ENCODE measurements around the gene RIMOC1.

The RIMOC1 gene, protein sequence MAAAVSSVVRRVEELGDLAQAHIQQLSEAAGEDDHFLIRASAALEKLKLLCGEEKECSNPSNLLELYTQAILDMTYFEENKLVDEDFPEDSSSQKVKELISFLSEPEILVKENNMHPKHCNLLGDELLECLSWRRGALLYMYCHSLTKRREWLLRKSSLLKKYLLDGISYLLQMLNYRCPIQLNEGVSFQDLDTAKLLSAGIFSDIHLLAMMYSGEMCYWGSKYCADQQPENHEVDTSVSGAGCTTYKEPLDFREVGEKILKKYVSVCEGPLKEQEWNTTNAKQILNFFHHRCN

DNA sequence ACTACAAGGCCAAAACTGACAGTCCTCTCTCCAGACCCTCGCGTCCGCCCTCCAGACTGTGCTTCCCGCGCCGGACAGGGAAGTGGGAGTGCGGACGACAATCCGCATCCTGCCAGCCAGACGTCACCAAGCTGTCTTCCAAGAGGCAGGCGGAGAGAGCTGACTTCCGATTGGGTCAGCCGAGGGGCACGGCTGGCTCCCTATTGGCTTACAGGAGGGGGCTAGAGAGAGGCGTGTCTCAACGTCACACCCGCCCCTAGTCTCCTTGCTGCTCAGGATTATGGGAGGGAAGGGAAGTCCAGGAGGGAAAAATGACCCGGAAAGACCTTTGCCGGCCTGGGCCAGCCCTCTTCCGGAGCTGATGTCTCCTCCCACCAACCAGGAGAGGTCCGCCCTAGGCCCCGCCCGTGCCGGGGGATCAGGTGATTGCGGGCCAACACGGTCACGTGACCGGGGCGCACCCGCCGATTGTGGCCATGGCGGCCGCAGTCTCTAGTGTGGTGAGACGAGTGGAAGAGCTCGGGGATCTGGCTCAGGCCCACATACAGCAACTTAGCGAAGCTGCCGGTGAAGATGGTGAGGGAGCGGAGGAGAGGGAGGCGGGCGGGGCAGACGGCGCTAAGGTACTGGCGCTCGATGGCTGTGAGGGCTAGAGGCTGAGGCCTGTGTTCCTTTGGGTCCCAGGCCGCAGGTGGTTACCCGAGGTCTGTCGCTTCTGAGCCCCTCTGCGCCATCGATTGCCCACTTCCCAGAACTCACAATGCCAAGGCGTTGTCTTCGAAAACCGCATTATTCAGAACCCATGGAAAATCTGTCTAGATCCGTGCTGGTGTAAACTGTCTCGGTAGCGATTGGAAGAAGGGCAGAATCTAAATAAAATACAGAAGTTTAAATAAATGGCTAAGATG is at the start of gene RIMOC1:
Gene RIMOC1, plus strand, starts transcription at position 453 of the 908 bp plus-strand sequence. Its CDS starts 24 bp downstream, at position 477.
- peak; percentile 96 for DNase-seq (ENCODE audit: low read depth)

DNA sequence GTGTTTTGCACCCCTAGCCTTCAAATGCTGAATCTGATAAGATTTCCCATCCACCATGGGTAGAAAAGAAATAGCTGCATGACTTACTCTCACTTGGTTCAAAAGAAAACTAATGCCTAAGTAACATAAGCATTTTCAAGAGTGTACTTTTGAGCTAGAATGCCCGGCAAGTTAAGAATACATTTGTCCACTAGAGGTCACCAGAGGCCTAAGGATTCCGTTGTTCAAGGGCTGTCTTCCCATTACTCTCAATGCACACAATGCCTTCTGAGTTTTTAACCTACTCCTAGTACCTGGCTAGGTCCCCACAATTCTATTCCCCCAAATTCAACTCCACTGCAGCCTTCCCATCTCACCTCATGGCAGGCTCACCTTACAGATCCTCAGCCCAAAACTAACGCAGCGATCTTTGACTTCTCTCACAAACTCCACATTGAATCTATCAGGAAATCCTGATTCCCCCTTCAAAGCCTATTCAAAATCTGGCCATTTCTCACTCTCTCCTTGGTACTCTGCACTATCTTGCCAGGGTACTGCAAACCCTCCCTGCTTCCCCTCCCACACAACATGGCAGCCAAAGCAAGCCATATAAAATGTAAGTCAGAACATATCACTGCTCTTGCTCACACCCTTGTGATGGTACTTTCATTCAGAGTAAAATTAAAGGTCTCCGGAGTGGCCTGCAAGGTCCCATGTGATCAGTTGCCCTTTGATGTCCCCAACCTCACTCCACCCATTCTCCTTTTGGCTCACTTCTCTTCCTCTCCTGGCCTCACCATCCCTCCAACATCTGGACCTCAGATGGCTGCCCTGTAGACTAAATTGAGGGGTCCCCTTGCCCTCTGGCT is 47.3 kb upstream of the RIMOC1 start:
- peak; percentile 46 for DNase-seq (ENCODE audit: low read depth)

DNA sequence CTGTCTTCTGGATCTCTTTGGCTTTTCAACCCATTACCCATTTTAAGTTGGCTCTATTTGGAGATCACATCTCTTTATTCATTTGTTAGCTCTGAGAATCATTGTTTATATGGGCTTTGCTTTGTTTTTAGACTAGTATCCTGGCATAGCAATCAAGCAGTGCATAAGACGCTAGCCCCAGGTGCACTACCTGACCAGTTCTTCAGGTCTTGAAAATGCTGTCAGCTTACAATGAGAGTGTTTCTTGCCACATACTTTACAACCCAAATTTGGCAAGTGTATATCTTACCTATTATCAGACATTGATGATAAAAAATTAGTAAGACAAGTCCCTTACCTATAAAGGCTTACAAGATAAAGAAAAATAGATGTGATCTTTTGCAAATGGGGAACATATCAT is 46.2 kb upstream of the RIMOC1 start:
- DNase-seq (ENCODE audit: low read depth), result no peak

DNA sequence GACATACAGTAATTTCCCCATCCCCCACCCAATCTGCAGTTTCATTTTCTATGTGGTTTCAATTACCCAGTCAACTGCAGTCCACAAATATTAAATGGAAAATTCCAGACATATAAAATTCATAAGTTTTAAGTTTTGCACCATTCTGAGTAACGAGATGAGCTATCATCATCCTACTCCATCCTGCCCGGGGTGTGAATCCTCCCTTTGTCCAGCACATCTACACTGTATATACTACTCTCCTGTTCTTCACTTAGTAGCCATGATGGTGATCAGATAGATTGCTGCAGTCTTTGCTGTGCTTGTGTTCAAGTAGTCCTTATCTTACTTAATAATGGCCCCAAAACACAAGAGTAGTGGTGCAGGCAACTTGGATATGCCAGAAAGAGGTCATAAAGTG is 45.3 kb upstream of the RIMOC1 start:
- no peak for DNase-seq (ENCODE audit: low read depth)

DNA sequence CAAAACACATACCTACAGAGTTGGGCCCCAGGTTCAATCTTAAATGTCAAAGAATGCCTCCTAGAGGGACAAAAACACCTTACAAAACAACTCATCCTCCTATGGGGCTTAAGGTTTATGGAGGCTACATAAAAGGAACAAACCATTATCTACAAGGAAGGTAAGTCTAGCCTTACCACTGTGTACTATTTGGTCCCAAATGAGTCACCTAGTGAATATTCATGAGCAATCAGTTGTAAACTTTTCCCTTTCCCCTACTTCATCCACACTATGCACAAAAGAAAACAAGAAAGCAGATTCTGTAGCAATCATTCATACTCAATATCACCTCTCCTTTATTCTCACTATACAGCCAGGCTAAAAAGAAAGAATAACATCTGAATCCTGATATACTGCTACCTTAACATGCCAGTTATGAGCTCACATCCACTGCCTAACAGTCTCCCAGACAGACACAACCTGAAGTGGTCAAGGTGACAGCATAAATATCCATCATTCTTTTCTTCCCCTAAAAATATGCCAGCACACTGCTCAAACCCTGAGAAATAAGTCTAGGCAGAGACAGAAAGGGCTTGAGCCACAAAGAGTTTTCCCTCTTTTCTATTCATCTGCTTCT is 40.2 kb upstream of the RIMOC1 start:
- DNase-seq (ENCODE audit: low read depth), result no peak

DNA sequence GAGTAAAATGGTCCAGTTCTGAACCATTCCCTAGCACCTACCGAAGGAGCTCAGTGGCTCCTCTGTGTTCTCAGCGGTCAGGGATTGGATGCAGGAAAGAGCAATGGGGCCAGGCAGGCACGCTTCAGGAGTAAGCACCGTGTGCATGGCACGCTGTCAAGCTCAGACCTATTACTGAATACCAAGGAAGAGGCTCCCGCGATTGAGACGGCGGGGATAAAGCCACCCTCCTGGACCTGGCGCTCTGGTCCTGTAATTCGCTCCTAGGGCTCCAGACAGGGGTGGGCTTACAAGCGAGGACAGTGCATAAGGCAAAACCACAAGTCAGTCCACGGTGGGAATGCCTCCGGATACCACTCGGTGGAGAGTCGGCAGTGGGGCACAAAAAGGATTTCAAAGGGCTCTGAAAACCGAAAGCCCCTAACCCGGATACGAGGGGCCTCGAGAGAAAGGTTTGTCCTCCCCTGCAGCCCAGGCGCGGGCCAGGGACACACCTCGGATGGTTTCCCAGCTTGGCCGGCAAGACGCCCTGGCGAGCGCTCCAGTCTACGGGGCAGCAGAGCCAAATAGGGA is 34.9 kb upstream of the RIMOC1 start:
- no peak for DNase-seq (ENCODE audit: low read depth)

DNA sequence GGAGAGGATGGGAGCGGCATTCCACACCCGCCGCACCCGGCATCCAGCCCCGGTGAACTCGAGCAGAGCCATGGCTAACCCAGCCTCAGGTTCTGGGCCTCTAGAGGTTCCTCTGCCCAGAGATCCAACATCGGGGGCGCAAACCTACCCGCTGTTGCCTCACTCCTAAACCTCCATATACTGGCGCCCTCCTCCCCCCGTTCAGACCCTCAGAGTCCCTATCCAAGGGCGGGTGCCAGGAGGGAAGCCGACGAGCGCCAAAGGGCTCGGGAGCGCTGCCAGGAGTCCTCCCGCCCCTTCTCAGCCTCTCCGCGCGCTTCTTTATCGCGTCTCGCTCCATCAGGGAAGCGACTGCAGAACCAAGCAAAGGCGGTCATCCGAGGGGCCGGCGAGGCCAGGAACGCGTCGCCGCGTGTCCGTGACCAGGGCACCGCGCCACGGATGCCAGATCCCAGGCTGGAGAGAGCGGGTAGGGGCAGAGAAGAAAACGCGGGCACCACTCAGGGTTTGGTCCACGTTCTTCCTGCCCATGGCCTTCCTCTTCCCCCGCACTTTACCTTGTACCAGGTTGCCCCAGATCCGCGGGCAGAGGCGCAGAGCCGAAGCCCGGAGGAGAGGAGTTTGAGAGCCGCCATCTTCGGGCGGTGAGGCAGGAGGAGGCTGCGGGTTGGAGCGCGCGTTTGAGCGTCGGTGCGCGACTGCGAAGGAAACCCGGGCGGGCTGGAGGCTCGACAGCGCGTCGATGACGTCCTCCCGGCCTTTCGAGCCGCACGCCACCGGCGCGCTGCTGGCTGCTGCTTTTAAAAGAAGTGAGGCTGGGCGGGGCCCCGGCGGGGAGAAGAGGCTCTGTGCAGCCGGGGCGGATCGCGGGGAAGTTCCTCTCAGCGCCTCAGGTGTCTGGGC is 34.2 kb upstream of the RIMOC1 start, which contains the start of gene OXCT1:
Gene OXCT1, minus strand, starts transcription at position 702 of the 903 bp plus-strand sequence. Its CDS starts 67 bp downstream, at position 635.
- DNase-seq (ENCODE audit: low read depth), result peak; percentile 87

DNA sequence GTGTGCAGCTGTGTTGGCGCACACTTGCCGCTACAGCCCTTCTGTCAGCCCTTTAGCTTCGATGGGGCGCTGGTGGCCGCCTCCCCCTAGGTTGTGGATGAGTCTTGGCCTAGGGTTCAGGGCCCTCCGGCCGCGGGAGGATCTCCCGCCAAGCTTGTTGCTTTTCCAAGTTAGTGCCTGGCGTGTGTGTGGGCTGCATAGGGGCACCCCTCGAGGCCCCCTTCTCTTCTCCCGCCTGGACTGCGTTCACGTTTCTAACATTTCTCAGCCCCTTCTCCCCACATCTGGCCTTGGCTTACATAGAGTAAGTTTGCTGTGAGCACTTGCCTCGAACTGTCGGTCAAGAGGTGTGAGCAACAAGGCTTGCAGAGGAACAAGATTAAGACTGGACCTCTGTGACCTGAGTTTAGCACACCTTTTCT is 33.5 kb upstream of the RIMOC1 start:
- DNase-seq (ENCODE audit: low read depth), result no peak

DNA sequence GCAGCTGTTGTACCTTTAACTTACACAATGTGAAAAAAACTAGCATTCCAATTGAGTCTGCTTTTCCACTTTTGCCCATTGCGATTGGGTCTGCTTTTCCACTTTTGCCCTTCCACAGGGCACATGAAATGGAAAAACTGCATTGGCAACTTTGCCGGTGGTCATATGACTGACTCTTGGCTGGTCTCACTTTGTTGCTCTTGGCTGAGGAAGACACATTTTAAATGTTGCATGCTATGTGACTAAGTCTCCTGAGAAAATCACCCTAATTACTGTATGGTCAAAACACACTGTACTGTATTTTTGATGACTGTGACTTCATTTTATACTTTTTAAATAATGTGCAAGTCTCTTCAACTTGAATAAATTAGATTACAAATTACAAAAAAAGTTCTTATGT is 32.3 kb upstream of the RIMOC1 start:
- no peak for DNase-seq (ENCODE audit: low read depth)

DNA sequence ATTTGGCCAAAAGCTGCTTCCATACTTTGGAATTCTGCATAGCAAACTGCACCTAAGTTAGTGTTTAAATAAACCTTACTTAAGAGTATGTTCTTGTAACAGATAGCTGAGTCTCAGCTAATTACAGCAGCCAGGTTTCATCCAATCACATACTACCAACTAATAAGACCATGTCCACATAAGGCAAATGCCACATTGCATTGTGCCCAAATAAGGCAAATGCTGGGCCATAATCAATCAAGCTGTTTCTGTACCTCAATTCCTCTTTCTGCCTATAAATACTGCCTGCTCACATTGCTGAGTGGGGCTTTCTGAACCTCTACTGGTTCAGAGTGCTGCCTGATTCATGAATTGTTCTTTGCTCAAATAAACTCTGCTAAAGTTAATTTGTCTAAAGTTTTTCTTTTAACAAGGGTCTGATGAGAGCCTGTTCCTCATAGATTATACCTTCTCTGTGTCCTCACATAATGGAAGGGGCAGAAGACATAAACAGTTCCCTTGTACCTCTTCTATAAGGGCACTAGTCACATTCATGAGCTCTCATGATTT is 29.6 kb upstream of the RIMOC1 start:
- DNase-seq (ENCODE audit: low read depth), result no peak

DNA sequence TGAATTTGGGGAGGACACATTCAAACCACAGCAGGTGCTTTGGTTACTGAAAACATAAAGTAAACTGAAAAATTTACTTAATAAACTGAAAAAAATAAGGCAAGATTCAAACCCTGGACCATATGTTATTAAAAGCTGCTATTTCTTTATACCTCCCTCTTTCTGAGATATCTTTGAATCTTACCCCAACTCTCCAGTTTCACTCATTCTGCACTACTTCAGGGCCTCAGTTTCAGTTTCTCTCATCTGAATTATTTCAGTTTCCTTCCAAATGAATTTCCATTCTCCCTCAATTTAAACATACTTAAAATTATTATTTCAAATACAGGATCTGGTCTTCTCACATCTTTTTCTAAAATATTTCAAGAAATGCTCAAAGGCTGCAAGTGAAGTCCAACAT is 29.0 kb upstream of the RIMOC1 start:
- no peak for DNase-seq (ENCODE audit: low read depth)

DNA sequence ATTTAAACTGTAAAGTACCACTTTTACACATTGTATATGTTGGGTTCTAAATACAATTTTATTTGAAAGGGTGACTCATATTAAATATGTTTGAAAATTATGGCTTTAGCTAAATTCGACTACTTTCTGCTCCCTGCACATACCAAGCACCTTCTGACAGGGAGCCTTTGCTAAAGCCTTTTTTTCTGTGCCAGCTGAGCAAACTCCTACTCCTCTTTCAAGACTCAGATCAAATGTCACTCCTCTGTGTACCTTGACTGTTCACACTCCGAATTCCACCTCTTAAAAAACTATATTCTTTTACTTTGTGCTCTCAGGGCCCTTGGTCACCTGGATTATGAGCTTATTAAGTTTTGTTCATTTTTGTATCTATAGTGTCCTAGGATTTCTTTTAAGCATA is 27.5 kb upstream of the RIMOC1 start:
- no peak for DNase-seq (ENCODE audit: low read depth)

DNA sequence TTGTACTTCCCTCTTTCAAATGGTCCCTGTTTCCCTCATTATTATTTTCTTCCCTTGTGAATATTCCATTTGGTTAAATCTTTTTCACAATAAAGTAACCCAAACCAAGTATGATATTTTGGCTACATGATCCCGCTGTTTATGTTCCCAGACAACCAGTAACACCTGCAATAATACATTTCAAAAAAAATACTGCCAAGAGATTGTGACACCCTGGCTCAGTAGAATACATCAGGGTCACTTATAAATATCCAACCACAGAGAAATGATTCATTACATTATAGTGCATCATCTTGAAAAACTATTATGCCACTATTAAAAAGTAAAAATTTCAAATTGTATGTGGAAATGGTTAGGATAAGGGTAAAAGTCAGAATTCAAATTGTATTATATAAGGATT is 26.7 kb upstream of the RIMOC1 start:
- no peak for DNase-seq (ENCODE audit: low read depth)

DNA sequence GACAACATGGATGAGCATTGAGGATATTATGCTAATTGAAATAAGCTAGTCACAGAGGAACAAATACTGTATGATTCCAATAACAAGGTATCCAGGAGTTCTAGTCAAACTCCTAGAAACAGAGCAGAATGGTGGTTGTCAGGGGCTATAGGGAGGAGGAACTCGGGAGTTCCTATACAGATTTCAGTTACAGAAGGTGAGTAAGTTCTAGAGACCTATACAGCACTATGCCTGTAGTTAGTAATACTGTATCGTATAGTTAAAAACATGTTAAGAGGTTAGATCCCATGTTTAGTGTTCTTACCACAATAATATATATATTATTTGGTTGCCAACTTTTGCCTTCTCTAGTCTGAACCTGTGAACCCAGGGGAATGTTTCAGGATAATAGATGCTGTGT is 26.0 kb upstream of the RIMOC1 start:
- no peak for DNase-seq (ENCODE audit: low read depth)

DNA sequence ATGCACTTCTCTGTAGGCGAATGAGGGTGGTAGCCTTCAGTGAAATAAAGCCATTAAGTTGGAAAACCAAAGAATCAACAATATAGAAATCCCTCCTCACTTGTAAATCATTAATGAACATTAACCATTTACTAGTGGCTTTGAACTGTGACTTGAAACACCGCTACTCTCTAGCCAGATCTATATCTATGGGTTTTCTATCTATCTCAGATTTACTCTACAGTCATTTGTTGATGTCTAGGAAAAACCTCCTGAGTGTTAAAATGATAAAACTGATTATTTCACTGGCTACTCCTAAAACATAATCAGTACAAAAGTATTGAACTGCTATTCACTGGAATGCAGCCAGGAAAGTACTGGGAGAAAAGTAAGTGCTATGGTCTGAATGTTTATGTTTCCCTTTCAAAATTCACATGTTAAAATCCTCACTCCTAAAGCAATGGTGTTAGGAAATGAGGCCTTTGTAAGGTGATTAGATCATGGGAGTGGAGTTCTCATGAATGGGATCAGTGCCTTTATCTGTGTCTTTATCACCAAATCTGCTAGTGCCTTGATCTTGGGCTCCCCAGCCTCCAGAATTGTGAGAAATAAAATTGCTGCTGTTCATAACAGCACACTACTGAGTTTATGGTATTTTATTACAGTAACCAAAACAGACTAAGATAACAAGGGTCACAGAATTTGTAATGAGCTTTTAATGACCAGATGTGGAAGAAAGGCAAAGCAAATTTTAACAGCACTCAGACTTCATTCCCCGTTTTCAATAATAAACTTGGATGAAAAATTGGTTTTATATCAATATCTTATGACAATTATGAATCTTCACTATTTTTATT is 25.3 kb upstream of the RIMOC1 start:
- DNase-seq (ENCODE audit: low read depth), result no peak

DNA sequence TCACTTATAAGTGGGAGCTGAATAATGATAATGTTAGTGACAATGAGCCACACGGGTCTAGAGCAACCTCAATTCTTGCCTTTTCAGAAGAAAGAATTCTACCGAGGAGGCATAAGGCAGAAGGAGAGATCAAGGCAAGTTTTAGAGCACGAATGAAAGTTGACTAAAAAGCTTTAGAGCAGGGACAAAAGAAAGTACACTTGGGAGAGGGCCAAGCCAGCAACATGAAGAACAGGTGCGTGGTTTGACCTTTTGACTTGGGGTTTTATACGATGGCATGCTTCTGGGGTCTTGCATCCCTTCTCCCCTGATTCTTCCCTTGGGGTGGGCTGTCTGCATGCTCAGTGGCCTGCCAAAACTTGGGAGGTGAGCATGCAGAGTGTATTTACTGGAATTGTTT is 21.4 kb upstream of the RIMOC1 start:
- no peak for DNase-seq (ENCODE audit: low read depth)

DNA sequence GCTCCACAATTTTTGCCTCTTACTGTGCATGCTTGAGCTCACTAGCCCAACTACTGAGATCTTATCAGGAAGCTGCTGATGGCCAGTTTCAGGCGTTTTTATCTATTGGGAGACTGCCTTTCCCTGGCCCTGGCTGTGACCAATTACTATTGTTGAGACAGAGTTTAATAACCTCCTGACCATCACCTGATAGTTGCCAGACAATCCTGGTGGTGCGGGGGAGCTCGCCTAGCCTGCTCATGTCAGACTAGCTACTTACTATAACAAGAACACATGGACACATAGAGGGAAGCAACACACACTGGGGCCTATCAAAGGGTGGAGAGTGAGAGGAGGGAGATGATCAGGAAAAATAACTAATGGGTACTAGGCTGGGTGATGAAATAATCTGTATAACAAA is 20.9 kb upstream of the RIMOC1 start:
- DNase-seq (ENCODE audit: low read depth), result no peak

DNA sequence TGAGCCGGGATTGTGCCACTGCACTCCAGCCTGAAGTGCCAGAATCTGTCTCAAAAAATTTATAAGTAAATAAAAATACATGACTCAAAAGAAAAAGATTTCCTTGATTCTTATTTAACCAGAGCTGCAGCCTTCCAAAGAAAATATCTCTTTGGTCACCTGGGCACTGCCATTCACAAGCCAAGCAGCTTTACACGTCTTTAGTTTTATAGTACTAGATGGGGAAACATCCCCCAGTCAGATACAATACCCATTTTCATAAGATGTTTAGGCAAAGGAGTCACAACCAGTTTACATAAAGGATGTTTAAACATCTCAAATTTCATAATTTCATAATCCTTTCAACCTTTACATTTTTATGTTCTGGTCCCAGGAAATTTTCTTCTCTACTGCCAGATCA is 20.2 kb upstream of the RIMOC1 start:
- DNase-seq (ENCODE audit: low read depth), result no peak

DNA sequence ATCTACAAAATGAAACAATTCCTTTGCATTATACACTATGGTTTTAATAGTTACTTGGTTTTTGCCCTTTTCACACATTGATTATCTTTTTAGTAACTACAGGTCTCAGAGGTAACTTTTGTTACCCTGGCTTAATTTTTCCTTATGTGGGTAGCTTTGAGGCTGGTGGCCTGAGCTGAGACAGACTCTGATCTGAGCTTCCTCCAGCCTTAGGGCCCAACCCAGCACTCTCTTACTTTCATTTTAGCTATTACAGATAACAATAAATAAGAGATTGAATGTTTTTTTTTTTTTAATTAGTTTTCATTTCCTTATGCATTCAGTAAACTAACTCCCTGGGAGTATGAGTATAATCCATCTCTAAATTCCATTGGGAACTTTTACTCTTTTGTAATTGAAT is 18.9 kb upstream of the RIMOC1 start:
- no peak for DNase-seq (ENCODE audit: low read depth)

All from activated gamma-delta T cell treated with anti-CD3 and anti-CD28 coated beads, Interleukin-2, amount 50 U/mL, for 16 hours (primary cell).